DND-41 (cell line): ENCODE results near the gene USP17L20.
"Not testable (repeated sequence)": the region's sequence is repeated elsewhere in the genome, so short reads cannot be mapped to it uniquely, and the experiment has no call there.

Experiments used
- CTCF ChIP-seq: IDR thresholded peaks from 2 replicates; pipeline ENCODE4 v1.5.1; 2012; ENCODE audit warnings: borderline replicate concordance, low read length, moderate library complexity, mild to moderate bottlenecking; ENCODE audit not compliant: poor library complexity, severe bottlenecking; ENCODE audit errors: extremely low read depth
- EZH2 ChIP-seq: IDR thresholded peaks from 3 replicates; pipeline ENCODE4 v1.6.1; 2012; ENCODE audit warnings: borderline replicate concordance, low read depth, mild to moderate bottlenecking, moderate library complexity, low read length, inconsistent platforms; ENCODE audit not compliant: severe bottlenecking

- not testable (repeated sequence) for TF ChIP-seq CTCF, EZH2
Measured at GRCh38 chr4:9247953-9248680, 9.8 kb upstream of the USP17L20 start, which contains the start of gene USP17L18.
